ENCODE results near the gene NFATC2IP. TPM values are rescaled to one million over a fixed set of nuclear protein-coding genes. Genes with fewer than 3 reads are reported as not detected.
A peak's percentile ranks its signal among the peaks of the same experiment; 100 is the strongest.

The NFATC2IP gene
- total and polyA plus RNA-seq, 9 of the 15 experiments (the other 6 are each of a cell fraction or from before 2014, with no cell fraction given), result 15.6 to 106 (median 46.9) TPM

DNA sequence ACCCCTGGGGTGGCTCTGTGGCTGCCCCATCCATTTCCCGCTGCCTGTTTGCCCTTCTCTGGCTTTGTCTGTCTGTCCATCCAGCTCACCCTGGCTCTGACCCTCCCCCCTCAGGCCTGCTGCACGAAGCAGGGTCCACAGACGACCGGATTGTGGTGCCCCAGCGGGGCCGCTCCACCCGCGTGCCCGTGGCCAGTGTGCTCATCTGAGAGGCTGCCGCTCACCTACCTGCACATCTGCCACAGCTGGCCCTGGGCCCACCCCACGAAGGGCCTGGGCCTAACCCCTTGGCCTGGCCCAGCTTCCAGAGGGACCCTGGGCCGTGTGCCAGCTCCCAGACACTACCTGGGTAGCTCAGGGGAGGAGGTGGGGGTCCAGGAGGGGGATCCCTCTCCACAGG lies 33.4 kb downstream of the NFATC2IP start:
- ATAC-seq (no peak), DNase-seq (ENCODE audit: extremely low read depth in 1 of 4, low spot score in 3 of 4) (no peak), FAIRE-seq (no peak)
- Histone ChIP-seq H3K9me3 (replicated peaks; ENCODE audit: control insufficient read depth, insufficient read depth, low read depth, low read length) (peaks cover 5% of the 10 kb centered on the region; the same call in 1 of the 2 replicates), H3K9me1 (ENCODE audit: control insufficient read depth, insufficient read depth, low read length) (peaks cover 3% of the 10 kb centered on the region), H2AFZ (ENCODE audit: low read depth, low read length) (no peak overlapping the region), H3K4me1 (replicated peaks in 1 of 2; ENCODE audit: control insufficient read depth in 2 of 2, insufficient read depth in 2 of 2, low read length in 2 of 2) (peaks cover 0 to 35% of the 10 kb centered on the region in 2 experiments; a peak in 1 of 5 replicates), H3K4me3 (no peak overlapping the region), H3K27me3 (ENCODE audit: control insufficient read depth in 2 of 2, insufficient read depth in 2 of 2, low read length in 2 of 2) (no peaks in the 10 kb centered on the region), H4K20me1 (replicated peaks; ENCODE audit: control insufficient read depth, insufficient read depth, low read length) (no peaks in the 10 kb centered on the region), H3K4me2 (ENCODE audit: insufficient read depth, low read length) (no peak overlapping the region), H3K79me2 (ENCODE audit: control insufficient read depth, insufficient read depth, low read length) (no peaks in the 10 kb centered on the region), H3K27ac (ENCODE audit: extremely low read depth, low read depth, low read length) (no peak overlapping the region), H3K36me3 (ENCODE audit: control insufficient read depth, insufficient read depth, low read length) (peaks cover 33% of the 10 kb centered on the region), H3K9ac (ENCODE audit: insufficient read depth in 1 of 2, low read depth in 2 of 2, low read length in 2 of 2) (peak overlapping the region in 1 of 2 experiments; percentile 61; a peak in 1 of 4 replicates)
- TF ChIP-seq ZNF57 (CRISPR knock-in tag; IDR thresholded peaks at IDR 0.05) (no peak), RBFOX2 (IDR thresholded peaks at IDR 0.05; ENCODE audit: low read depth, low read length) (0 out of 2 replicates have a peak, but pooled peaks have one; percentile 26), STAT5B (CRISPR knock-in tag; IDR thresholded peaks at IDR 0.05) (no peak)
- TF ChIP-seq, protein P1, sequence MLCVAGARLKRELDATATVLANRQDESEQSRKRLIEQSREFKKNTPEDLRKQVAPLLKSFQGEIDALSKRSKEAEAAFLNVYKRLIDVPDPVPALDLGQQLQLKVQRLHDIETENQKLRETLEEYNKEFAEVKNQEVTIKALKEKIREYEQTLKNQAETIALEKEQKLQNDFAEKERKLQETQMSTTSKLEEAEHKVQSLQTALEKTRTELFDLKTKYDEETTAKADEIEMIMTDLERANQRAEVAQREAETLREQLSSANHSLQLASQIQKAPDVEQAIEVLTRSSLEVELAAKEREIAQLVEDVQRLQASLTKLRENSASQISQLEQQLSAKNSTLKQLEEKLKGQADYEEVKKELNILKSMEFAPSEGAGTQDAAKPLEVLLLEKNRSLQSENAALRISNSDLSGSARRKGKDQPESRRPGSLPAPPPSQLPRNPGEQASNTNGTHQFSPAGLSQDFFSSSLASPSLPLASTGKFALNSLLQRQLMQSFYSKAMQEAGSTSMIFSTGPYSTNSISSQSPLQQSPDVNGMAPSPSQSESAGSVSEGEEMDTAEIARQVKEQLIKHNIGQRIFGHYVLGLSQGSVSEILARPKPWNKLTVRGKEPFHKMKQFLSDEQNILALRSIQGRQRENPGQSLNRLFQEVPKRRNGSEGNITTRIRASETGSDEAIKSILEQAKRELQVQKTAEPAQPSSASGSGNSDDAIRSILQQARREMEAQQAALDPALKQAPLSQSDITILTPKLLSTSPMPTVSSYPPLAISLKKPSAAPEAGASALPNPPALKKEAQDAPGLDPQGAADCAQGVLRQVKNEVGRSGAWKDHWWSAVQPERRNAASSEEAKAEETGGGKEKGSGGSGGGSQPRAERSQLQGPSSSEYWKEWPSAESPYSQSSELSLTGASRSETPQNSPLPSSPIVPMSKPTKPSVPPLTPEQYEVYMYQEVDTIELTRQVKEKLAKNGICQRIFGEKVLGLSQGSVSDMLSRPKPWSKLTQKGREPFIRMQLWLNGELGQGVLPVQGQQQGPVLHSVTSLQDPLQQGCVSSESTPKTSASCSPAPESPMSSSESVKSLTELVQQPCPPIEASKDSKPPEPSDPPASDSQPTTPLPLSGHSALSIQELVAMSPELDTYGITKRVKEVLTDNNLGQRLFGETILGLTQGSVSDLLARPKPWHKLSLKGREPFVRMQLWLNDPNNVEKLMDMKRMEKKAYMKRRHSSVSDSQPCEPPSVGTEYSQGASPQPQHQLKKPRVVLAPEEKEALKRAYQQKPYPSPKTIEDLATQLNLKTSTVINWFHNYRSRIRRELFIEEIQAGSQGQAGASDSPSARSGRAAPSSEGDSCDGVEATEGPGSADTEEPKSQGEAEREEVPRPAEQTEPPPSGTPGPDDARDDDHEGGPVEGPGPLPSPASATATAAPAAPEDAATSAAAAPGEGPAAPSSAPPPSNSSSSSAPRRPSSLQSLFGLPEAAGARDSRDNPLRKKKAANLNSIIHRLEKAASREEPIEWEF (CRISPR knock-in tag; IDR thresholded peaks at IDR 0.05), result no peak
- BruUV-seq (replicated peaks), result TSS peak; percentile 39
- 87% methylated on average over 11 of the region's 12 CpGs for WGBS (ENCODE audit: insufficient coverage, low coverage, missing lambda C conversion rate)
- CTCF ChIA-PET (ENCODE audit: low intra/inter-chr PET ratio), result no interaction called here
- POLR2A ChIA-PET, result interaction anchor here (1.3 kb wide), 1 partner anchor 14 kb away, joined by 3 read pairs; no protein-coding TSS in a partner anchor
- intact Hi-C loops (cut with micrococcal nuclease) (no loop called here), in situ Hi-C loops (cut with MboI) (loop anchor here (10.0 to 25.0 kb wide), 2 partner anchors 101 to 1228 kb away; no protein-coding TSS in a partner anchor)

Data from K562 (cell line).